HEK293T (cell line): Measurements from ENCODE around the gene GNAL.
A peak's percentile ranks its signal among the peaks of the same experiment; 100 is the strongest.
"Not testable (repeated sequence)": the region's sequence is repeated elsewhere in the genome, so short reads cannot be mapped to it uniquely, and the experiment has no call there.

Source experiments
- CTCF ChIA-PET: fragments of 350-600 bp; formaldehyde crosslinking; extraction: SDS; loops from one replicate; lab custom pipeline; 2021; ENCODE audit warnings: antibody characterized with exemption, inconsistent platforms; lab: Yijun Ruan, JAX
- POLR2A ChIA-PET: fragments of 350-600 bp; formaldehyde crosslinking; extraction: SDS; loops from one replicate; lab custom pipeline; 2020; ENCODE audit warnings: antibody characterized with exemption, inconsistent platforms; lab: Yijun Ruan, JAX
- DNase-seq: peaks from one replicate; pipeline ENCODE4 v3.0.0; 2012; ENCODE audit warnings: mixed read lengths; ENCODE audit errors: extremely low spot score
- ARNT ChIP-seq: fragments of 450-650 bp; IDR thresholded peaks from 2 replicates; pipeline ENCODE4 v1.6.1; 2017; ENCODE audit warnings: mild to moderate bottlenecking
- BHLHE40 ChIP-seq: fragments of 450-650 bp; IDR thresholded peaks from 2 replicates; pipeline ENCODE4 v1.6.1; 2016; ENCODE audit warnings: mild to moderate bottlenecking, moderate library complexity, borderline replicate concordance
- CTBP1 ChIP-seq: fragments of 450-650 bp; IDR thresholded peaks from 2 replicates; pipeline ENCODE4 v1.6.1; 2016; ENCODE audit warnings: borderline replicate concordance
- ELF4 ChIP-seq: fragments of 450-650 bp; IDR thresholded peaks from 2 replicates; pipeline ENCODE4 v1.6.1; 2017; ENCODE audit warnings: antibody characterized with exemption
- FOXA1 ChIP-seq: fragments of 450-650 bp; IDR thresholded peaks from 2 replicates; pipeline ENCODE4 v1.6.1; 2016; ENCODE audit warnings: mild to moderate bottlenecking
- FOXK2 ChIP-seq: fragments of 450-650 bp; IDR thresholded peaks from 2 replicates; pipeline ENCODE4 v1.6.1; 2016; ENCODE audit warnings: mild to moderate bottlenecking
- FOXM1 ChIP-seq: fragments of 450-650 bp; IDR thresholded peaks from 2 replicates; pipeline ENCODE4 v1.6.1; 2017; ENCODE audit warnings: mild to moderate bottlenecking, borderline replicate concordance
- HDGF ChIP-seq: fragments of 450-650 bp; IDR thresholded peaks from 2 replicates; pipeline ENCODE4 v1.6.1; 2017; ENCODE audit warnings: antibody characterized with exemption, borderline replicate concordance
- L3MBTL2 ChIP-seq: fragments of 450-650 bp; conservative IDR thresholded peaks from 2 replicates; pipeline ENCODE4 v1.6.1; 2016; ENCODE audit warnings: mild to moderate bottlenecking
- LEF1 ChIP-seq: fragments of 450-650 bp; IDR thresholded peaks from 2 replicates; pipeline ENCODE4 v1.6.1; 2017; ENCODE audit warnings: mild to moderate bottlenecking, borderline replicate concordance
- NFRKB ChIP-seq: fragments of 450-650 bp; IDR thresholded peaks from 2 replicates; pipeline ENCODE4 v1.6.1; 2016; ENCODE audit warnings: mild to moderate bottlenecking, moderate library complexity
- SP1 ChIP-seq: fragments of 450-650 bp; IDR thresholded peaks from 2 replicates; pipeline ENCODE4 v1.6.1; 2017
- SUZ12 ChIP-seq: fragments of 450-650 bp; IDR thresholded peaks from 2 replicates; pipeline ENCODE4 v1.6.1; 2016; ENCODE audit warnings: mild to moderate bottlenecking
- TARDBP ChIP-seq: fragments of 450-650 bp; IDR thresholded peaks from 2 replicates; pipeline ENCODE4 v1.6.1; 2016
- ZNF384 ChIP-seq: fragments of 450-650 bp; IDR thresholded peaks from 2 replicates; pipeline ENCODE4 v1.6.1; 2016
- TF ChIP-seq, protein P1 (sequence below): fragments of 450-650 bp; IDR thresholded peaks from 2 replicates; pipeline ENCODE4 v1.6.1; 2016

GNAL gene

GRCh38 chr18:11849841-11850634 lies 161.0 kb downstream of the GNAL start:
- TF ChIP-seq ARNT: no peak
- TF ChIP-seq FOXM1: no peak
- TF ChIP-seq L3MBTL2: peak; percentile 51; the same call in 1 of the 2 replicates
- TF ChIP-seq FOXA1: no peak
- no peak for TF ChIP-seq TARDBP
- TF ChIP-seq SP1: no peak
- no peak for TF ChIP-seq NFRKB
- no peak for TF ChIP-seq SUZ12
- TF ChIP-seq HDGF: no peak
- no peak for TF ChIP-seq LEF1
- no peak for TF ChIP-seq ZNF384
- TF ChIP-seq, protein P1, sequence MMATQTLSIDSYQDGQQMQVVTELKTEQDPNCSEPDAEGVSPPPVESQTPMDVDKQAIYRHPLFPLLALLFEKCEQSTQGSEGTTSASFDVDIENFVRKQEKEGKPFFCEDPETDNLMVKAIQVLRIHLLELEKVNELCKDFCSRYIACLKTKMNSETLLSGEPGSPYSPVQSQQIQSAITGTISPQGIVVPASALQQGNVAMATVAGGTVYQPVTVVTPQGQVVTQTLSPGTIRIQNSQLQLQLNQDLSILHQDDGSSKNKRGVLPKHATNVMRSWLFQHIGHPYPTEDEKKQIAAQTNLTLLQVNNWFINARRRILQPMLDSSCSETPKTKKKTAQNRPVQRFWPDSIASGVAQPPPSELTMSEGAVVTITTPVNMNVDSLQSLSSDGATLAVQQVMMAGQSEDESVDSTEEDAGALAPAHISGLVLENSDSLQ: peak; percentile 88
- TF ChIP-seq BHLHE40: no peak
- TF ChIP-seq FOXK2: no peak
- no peak for TF ChIP-seq ELF4
- no peak for TF ChIP-seq CTBP1
- DNase-seq: peak; percentile 36
- CTCF ChIA-PET: no interaction called here
- POLR2A ChIA-PET: interaction anchor here (0.7 to 1.2 kb wide), 4 partner anchors 10 to 43 kb away, joined by 3 read pairs; no protein-coding TSS in a partner anchor

DNA sequence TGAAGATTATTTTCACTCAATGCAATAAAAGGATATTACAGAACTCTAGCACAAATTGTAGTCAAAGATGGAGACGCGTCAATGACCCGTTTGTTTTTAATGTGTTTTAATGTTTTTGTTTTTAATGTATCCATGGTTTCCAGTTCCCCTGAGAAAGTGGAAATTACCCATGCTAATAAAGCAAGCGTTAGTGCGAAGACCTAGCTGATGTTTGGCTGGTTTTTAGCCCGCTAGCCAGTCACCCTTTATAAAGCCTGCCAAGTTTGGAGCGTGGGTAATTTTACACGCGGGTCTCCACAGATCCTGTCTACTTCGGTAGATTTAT lies 161.7 kb downstream of the GNAL start:
- no peak for TF ChIP-seq ELF4
- TF ChIP-seq ZNF384: no peak
- TF ChIP-seq HDGF: no peak
- no peak for TF ChIP-seq BHLHE40
- TF ChIP-seq TARDBP: no peak
- TF ChIP-seq FOXK2: no peak
- TF ChIP-seq FOXM1: no peak
- TF ChIP-seq CTBP1: no peak
- TF ChIP-seq SUZ12: no peak
- TF ChIP-seq, protein P1: no peak
- DNase-seq: no peak
- ChIA-PET CTCF (no interaction called here), POLR2A (interaction anchor here (0.7 to 1.2 kb wide), 4 partner anchors 10 to 44 kb away, joined by 3 read pairs; no protein-coding TSS in a partner anchor)

DNA sequence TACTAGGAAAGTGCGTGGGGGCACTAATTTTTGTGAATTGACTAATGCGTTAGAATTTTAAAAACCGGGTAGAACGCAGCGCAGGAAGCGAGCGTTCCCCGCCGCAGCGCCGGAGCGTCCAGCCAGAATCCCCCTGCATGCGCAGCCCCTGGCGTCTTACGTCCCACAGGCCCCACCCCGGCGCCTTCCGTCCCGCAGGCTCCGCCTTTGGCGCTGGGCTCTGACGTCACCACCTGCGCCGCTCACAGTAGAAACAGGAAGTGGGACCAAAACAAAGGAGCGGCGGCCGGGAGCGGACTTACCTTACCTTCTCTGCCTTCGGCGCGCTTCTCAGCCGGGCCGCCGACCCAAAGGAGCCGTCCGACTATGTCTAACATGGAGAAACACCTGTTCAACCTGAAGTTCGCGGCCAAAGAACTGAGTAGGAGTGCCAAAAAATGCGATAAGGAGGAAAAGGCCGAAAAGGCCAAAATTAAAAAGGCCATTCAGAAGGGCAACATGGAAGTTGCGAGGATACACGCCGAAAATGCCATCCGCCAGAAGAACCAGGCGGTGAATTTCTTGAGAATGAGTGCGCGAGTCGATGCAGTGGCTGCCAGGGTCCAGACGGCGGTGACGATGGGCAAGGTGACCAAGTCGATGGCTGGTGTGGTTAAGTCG lies 162.2 kb downstream of the GNAL start, which contains the start of gene CHMP1B:
CHMP1B (plus strand) TSS at position 268 of the 660 bp plus-strand sequence; CDS start at position 367, 99 bp downstream.
- ChIA-PET CTCF (no interaction called here), POLR2A (interaction anchor here (0.7 to 1.0 kb wide), 3 partner anchors 9 to 44 kb away, joined by 3 read pairs; no protein-coding TSS in a partner anchor)
- DNase-seq: peak; percentile 83
- TF ChIP-seq, protein P1: no peak
- TF ChIP-seq ELF4: peak; percentile 91
- TF ChIP-seq SUZ12: no peak
- no peak for TF ChIP-seq HDGF
- TF ChIP-seq FOXK2: peak; percentile 88

DNA sequence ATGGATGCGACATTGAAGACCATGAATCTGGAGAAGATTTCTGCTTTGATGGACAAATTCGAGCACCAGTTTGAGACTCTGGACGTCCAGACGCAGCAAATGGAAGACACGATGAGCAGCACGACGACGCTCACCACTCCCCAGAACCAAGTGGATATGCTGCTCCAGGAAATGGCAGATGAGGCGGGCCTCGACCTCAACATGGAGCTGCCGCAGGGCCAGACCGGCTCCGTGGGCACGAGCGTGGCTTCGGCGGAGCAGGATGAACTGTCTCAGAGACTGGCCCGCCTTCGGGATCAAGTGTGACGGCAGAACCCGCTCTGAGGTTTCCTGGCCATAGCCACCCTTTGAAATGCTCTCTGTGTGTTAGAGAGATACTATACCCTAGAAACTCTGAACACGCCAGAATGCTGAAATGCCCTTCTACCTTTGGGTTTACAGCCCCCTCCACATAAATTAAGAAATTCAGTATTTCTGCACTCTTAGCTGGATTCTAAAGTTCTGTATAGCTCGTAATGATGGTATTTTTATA lies 162.8 kb downstream of the GNAL start:
- peak; percentile 10 for DNase-seq
- ChIA-PET POLR2A (no interaction called here), CTCF (no interaction called here)
- TF ChIP-seq SP1 (no peak), FOXK2 (no peak), NFRKB (no peak), FOXM1 (no peak), ELF4 (no peak), FOXA1 (no peak), TARDBP (no peak), SUZ12 (no peak), LEF1 (no peak), BHLHE40 (no peak), CTBP1 (no peak), ARNT (no peak), L3MBTL2 (no peak), HDGF (no peak), ZNF384 (no peak)
- TF ChIP-seq, protein P1: no peak

DNA sequence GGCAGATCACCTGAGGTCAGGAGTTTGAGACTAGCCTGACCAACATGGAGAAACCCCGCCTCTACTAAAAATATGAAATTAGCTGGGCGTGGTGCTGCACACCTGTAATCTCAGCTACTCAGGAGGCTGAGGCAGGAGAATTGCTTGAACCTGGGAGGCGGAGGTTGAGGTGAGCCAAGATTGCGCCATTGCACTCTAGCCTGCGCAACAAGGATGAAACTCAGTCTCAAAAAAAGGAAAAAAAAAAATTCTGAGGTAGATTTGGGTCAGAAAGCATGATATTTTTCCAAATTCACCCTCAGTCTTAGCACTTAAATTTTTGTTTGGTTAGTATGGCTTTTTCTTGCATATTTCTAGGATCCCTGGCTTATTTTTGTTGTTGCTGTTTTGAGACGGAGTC lies 165.5 kb downstream of the GNAL start:
- CTCF ChIA-PET, POLR2A ChIA-PET, DNase-seq: not testable (repeated sequence)
